CD4-positive, alpha-beta T cell treated with Interleukin-2 at 100 ng/mL for 4 hours (primary cell): ENCODE results near the gene TGFBR2.
"Not testable (repeated sequence)": the region's sequence is repeated elsewhere in the genome, so short reads cannot be mapped to it uniquely, and the experiment has no call there.

ENCODE experiments used
- DNase-seq: peaks from one replicate; pipeline ENCODE4 v3.0.0-alpha.2; 2020; ENCODE audit warnings: low spot score

Gene TGFBR2

DNA sequence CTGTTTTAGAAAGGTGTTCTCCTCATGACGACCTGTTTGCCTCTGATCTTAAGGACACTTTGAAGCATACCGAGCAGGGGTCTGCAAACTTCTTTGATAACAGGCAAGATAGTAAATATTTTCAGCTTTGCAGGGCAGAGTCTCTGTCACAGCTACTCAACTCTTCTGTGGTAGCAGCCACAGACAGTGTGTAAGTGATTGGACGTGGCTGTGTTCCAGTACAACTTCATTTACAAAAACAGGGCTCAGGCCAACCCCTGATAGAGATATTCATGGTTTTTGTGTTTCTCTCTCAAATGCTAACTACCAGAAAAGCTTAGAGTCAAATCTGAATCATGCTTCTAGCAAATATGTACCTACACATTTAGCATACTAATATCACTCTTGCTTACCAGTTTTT is 51.5 kb downstream of the TGFBR2 start:
- DNase-seq: peak; percentile 51

DNA sequence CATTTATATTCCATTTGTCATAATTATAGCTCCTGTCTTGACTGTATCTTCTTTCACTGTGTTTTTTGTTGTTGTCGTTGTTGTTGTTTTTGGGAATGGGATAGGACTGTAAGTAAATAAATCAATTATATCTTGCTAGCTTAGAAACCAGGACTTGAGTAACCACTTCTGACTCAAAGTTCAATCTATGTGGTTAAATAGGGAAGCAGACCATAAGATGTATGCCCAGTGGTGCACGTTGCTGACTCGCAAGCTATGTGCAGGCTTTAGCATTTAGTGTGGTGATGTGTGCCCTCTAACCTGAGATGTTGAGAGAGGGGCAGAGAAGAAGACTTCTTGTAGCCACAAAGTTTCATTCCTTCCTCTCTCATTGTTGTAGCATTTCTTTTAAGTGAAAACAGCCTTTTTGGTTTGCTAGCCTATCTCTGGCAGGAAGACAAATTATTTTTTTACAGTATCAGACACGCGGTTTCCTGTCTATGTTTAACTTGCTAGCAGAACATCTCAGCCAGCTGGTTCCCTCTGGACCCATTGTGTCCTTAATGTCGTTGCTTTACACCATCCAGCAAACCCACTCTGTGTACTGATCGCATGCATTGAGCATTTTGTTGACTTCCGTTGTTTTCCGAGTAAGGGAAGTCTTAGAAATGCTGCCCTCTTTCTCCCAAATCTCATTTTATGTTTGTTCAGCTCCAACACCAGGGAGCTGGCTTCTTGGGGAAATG is 52.1 kb downstream of the TGFBR2 start:
- peak; percentile 73 for DNase-seq

DNA sequence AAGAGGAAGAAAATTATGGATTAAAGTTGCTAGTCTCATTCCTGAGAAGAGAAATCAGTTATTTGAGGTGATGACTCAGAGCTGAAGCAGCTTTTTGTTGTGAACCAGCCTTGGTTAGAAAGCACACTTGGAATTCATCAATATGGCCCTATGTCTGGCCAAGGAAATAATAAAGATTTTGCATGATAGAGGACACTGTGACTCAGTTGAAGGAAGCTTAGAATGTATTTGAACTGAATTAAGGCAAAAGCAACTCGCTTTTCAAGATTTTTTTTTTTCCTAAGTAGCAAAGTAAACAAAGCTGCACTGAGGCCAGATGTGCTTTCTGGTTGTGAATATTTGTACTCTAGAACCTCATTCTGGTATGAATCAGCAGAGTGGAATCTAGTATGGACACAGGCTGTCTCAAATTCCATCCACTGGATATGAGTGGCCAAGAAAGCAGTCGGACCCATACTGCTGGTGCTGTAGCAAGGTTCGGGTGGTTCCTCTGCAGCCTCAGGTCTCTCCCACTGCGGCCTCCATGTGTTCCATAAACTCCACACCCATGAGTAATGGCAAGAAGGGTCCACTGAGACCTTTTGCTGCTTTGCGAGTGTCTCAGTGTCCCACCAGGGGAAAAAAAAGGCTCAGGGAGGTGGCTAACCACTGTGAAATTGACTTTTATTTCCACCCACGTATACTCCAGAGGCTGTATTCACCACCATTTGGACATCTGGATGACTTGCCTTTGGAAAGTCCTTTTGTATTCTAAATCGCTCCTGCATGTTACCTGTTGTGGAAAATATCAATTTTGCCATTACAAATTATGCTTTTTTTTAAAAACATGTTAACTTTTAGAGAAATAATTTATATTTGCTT is 53.1 kb downstream of the TGFBR2 start:
- DNase-seq: no peak

DNA sequence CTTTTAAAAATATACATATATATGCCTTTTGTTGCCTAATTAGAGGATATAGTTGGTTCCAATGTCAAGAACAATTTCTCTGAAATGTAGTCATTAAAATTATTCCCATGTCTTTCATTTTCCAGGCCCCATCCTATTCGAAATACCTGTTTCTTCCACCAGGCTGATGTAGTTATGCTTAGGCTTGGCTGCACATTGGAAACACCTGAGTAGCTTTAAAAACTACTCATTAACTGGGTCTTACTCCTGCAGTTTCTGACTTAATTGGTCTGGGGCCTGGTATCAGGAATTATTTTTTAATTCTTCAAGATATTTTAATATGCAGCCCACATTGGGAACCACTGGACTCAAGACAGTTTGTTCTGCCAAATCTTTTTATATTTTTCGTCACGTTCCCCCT is 53.7 kb downstream of the TGFBR2 start:
- DNase-seq: no peak

DNA sequence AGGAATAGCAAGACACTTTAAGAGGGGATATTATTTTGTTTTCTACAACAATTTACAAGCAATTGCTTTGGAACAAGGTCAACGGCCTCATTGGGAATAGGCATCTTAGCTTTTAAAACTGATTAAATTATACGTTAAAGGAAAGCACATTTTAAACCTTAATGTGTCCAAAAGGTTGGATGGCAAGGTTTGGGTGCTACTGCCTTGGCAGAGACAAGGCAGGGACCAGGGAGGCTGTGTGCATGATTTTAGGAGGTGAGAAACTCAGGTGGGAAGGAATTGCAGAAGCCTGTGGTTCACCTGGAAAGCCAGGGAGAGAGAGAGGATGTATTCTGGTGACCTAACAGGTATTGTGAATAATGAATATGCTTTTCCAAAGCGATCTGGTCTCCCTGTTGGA is 54.3 kb downstream of the TGFBR2 start:
- no peak for DNase-seq

DNA sequence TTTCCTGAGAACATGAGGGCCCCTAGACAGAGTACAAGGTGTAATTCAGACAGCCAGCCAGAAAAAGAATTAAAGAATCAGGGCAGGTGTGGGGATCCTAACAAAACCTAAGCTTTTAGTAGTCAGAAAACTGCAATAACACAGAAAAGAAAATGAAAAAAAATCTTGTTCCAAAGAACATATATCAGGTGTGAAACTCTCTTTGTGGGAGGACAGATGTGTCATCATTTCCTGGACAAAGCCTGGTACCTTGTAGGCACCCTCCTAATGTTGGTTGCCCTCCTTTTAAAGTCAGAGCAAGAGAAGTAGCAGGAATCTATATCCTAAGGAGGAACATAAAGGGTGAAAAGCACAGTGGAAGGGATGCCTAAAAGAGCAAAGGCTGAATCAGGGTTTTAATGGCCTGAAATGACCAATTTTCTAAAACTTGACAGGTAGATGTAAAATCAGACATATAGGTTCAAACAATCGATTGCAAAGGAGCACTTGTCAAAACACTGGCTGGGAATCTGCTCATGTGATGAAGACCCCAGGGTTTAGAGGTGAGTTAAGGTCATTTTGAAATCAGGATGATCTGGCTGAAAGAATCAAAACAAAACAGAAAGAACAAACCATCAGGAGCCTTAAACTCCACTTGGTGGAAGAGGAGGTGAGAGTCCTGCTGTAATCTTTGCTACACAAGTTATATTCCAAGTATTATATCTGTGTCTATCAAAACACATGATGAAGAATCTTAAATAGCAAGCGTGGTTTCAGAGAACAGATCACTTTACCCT is 54.9 kb downstream of the TGFBR2 start:
- DNase-seq: peak; percentile 48

DNA sequence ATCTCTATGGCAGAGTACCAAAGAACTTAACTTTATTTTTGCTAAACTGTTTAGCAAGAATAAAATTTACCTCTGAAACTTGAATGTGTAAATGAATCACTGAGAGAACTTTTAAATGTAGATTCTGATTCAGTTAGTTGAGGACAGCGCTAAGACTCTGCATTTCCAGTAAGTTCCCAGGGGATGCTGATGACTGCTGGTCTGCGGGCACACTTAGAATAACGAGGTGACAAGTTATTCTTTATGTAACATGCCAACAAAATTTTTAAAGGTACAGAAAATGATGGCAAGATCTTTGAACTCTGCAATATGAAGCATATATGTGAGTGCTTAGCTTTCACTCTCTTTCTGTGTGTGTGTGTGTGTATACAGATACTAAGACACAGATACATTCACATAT is 56.4 kb downstream of the TGFBR2 start:
- DNase-seq: no peak

DNA sequence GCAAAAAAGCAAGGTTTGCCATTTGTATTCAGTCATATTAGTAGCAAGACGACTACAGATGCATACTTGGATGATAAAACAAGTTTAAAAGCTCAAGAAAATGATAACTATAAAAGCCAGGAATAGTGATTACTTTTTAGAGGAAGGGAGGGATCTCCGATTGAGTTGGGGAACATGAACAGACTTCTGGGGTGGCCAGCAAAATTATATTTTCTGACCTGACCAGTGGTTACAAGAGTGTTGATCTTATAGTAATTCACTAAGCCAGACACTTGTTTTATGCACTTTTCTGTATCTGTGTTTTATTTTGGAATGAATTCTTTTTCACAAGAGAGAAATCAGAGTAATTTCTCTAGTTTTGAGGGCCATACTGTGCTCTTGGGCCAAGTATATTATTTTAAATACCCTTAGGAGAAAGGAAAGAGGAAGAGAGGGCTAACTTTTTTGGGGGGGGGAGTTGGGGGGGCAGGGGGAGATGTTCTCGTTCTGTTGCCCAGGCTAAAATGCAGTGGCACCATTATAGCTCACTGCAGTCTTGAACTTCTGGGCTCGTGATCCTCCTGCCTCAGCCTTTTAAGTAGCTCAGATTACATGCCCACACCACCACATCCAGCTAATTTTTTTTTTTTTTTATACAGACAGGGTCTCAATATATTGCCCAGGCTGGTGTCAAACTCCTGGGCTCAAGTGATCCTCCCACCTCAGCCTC is 57.3 kb downstream of the TGFBR2 start:
- no peak for DNase-seq

DNA sequence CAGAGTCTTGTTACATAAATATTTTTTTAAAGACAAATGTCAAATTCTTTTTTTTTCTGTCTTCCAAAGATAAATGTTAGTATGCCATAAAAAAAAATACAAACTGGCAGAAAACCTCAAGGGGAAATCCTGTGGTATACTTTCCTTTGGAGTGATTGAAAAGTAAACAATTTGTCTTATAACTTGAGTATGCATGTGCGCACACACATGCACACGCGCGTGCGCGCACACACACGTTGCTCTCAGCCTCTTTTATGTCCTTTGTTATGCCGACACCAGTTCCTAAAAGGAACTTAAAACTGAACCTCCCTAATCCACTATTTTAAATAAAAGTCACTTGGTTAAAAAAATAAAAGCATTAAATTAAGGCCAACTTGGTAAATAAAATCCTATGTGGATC is 58.1 kb downstream of the TGFBR2 start:
- DNase-seq: no peak

DNA sequence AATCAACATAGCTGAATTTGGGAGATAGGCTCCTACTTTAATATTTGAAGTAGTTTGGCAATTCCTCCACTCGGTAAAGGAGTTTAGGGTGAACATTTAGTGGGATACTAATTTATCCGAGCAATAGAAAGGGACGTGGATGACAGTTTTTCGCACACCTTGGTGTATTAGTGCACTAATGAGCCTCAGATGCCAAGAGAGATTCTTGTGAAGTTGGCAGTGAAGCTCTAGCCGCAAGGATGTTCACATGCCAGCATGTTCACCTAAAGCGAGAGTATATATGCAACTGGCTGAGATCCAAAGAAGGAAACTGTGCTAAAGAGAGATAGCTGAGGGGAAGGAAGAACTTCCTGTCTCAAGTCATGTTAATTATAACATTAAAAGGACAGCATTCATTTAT is 58.5 kb downstream of the TGFBR2 start:
- peak; percentile 59 for DNase-seq

DNA sequence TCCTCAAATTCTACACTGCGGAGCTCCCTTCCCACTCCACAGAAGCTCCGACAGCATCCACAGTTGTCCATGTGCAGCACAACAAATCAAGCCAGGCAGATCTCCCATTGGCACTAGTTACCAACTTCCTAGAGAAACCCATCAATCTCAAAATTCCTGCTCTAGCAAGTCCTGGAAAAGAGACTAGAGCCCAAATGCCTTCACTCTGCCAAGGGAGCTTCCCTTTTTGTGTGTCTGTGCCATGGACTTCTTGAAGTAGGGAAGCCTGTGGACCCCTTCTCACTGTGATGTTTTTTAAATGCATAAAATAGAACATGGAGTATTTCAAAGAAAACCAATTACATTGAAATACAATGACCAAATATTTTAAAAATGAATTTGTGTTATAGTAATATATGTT is 59.1 kb downstream of the TGFBR2 start:
- DNase-seq: no peak

DNA sequence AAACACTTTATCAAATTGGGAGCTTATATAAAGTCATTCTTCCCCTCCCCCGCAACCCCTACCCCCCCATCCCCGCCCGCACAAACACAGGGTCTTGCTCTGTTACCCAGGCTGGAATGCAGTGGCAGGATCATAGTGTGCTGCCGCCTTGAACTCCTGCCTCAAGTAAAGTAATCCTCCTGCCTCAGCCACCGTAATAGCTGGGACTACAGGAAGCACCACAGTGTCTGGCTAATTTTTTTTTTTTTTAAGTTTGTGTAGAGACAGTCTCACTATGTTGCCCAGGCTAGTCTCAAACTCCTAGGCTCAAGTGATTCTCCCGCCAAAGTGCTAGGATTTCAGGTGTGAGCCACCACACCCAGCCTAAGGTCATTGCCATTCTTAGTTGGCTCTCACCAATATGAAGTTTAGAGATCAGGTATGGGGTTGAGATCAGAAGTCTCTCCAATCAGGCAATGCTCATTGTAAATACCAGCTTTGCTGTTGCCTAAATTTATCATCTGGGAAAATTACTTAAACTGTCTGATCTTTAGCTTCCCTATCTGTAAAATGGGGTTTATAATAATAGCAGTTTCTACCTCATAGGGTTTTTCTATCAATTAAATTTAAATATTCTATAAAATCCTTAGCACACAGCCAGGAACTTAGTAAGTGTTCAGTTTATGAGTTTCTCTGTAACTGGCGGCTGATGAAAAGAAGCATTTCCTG is 60.3 kb downstream of the TGFBR2 start:
- DNase-seq: no peak

DNA sequence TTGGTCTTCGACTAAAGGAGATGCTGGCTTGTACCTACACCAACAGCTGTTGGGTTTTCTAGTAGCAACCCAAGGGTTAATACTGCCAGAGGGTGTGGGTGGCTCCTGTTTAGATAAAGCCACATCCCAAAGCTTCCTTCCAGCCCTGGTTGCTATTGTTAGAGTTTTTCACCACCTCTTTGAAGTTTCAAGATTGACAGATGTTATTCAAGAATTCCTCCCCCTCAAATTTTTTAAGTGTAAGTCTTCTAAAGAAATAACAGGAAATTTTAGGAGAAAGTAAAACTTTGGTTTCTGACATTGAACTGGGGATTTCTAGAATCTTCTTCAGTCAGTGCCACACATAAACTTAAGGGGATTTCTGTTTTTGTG is 60.9 kb downstream of the TGFBR2 start:
- peak; percentile 57 for DNase-seq

DNA sequence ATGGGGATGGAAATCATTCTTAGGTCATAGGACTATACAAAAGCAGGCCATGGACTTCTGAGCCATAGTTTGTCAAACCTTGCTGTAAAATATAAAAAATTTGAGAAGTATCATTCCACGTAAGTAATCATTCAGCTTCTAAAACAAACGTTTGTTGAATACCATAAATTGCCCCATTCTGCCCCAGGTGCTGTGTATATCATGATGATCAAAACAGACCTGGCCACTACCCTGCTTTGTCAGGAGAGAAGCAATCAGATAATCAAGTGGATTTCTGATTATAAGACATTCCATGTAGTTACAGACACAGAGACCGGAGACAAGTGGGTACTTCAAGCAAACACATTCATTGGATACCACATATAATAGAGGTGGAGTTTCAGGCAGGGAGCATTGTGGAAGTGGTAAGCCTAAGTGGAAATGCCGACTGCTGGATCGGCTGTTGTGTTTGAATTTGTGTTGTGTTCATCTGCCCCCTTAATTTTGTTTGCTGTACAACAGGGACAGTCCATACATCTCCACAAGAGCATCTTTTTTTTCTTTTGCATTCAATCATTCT is 61.7 kb downstream of the TGFBR2 start:
- no peak for DNase-seq

DNA sequence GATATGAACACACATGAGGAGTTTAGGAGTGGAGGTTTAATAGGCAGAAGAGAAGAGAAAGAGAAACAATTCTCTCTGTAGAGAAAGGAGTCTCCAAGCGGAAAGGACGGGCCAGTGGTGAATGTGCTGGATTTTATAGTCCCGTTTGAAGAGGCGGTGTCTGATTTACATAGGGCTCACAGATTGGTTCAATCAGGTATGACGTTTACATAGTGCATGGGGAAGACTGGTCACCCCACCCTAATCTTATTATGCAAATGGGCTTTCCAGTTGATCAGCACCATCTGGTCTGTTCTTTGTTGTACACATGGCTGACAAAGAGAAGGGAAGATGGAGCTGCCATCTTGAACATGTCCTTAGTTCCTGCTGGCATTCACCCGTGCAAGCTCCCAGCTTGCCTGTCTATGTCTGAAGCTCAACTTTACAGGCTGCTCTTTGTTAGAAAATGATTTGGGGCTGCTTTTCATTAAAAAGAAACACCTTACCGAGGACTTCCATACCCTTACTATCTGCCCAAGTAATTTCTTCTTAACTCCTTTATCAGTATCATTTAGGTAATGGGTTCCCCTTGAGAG is 63.0 kb downstream of the TGFBR2 start:
- not testable (repeated sequence) for DNase-seq

DNA sequence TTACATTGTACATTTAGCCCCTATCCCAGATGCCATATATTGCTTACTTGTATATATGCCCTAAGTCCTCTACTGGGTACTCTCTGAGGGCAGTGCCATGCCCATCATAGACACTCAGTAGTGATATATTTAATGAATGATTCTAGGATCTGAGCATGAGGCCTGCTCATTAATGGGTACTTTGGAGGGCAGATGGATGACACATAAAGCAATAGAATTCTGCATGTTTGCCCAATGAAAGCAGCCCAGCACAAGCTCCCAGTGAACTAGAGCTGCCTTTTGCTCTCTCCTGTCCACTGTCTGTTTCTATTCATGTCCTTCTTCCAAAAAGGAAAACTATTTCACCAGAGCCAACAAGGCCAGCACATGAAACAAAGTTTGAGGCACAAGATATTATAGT is 63.9 kb downstream of the TGFBR2 start:
- no peak for DNase-seq

DNA sequence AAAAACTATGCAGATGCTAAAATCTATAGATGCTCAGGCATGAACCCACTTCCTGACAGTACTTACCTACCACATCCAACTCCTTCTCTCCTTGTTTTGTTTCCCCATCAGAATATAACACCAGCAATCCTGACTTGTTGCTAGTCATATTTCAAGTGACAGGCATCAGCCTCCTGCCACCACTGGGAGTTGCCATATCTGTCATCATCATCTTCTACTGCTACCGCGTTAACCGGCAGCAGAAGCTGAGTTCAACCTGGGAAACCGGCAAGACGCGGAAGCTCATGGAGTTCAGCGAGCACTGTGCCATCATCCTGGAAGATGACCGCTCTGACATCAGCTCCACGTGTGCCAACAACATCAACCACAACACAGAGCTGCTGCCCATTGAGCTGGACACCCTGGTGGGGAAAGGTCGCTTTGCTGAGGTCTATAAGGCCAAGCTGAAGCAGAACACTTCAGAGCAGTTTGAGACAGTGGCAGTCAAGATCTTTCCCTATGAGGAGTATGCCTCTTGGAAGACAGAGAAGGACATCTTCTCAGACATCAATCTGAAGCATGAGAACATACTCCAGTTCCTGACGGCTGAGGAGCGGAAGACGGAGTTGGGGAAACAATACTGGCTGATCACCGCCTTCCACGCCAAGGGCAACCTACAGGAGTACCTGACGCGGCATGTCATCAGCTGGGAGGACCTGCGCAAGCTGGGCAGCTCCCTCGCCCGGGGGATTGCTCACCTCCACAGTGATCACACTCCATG is 65.3 kb downstream of the TGFBR2 start:
- DNase-seq: no peak

DNA sequence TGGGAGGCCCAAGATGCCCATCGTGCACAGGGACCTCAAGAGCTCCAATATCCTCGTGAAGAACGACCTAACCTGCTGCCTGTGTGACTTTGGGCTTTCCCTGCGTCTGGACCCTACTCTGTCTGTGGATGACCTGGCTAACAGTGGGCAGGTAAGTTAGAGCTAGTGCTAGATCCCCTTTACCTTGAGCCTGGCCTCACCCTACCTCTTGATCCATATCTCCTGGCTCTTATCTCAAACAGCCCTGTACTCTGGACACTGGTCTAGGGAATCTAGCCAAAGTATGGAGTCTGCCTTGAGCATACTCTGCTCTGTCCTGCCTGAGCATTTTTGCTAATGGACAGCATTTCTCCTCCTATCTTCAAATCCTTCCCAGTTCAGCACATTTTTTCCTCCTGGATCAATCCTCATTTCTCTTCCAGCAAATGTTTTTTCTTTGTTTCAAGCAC is 65.9 kb downstream of the TGFBR2 start:
- no peak for DNase-seq

DNA sequence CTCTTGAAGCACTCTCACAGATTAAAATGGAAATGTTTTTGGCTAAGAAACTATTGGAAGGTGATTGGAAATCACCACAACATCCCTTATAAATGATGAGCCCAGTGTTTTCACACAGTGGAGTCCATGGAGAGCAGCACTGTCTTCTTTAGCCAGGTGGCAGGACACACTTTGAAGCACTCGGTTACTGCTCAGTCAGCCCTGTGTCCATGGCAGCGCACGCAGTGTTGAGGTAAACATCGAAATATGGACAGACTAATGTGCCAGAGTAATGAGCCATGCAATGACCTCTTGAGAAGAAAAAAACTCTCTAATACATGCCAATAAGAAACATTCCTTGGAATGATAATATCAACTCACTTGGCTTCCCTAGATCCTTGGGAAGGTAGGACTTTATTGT is 66.6 kb downstream of the TGFBR2 start:
- DNase-seq: no peak
